NCI-H2171 (cell line): ENCODE measurements around the gene GRB7.
"Not testable (repeated sequence)": the region's sequence is repeated elsewhere in the genome, so short reads cannot be mapped to it uniquely, and the experiment has no call there.

ENCODE experiments used
- DNase-seq: peaks from one replicate; lab custom pipeline; 2025; lab: John Stamatoyannopoulos, UW

Gene GRB7

DNA sequence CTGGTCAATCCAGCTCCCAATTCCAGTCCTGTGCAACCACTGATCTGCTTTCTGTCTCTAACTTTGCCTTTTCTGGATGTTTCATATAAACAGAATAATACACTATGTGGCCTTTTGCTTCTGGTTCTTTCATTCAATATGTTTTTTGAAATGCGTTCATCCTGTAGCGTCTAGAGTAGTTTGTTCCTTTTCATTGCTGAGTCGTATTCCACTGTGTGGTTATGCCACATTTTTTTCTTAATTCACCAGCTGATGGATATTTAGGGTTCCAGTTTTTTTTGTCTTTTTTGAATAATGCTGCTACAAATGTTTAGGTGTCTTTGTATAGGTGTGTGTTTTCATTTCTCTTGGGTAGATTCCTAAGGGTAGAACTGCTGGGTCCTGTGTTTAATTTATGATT, 5.2 kb upstream of the GRB7 start:
- no peak for DNase-seq

DNA sequence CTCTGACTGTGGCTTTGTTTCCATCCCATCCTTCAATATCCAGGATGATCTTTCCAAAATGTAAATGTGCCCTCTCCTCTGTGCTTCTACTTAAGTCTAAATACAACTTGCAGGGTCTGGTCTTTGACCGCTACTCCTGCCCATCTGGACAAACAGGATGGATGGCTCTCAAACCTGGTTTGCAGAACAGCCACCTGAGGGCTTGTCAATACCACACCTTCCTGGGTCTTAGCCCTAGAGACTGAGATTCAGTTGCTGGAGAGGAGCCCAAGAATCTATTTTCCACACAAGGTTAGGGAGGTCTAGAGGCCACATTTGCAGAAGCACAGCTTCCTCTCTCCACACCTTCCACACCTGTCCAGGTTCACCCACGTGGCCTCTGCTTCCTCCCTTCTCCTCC, 1.9 kb upstream of the GRB7 start:
- DNase-seq = no peak

DNA sequence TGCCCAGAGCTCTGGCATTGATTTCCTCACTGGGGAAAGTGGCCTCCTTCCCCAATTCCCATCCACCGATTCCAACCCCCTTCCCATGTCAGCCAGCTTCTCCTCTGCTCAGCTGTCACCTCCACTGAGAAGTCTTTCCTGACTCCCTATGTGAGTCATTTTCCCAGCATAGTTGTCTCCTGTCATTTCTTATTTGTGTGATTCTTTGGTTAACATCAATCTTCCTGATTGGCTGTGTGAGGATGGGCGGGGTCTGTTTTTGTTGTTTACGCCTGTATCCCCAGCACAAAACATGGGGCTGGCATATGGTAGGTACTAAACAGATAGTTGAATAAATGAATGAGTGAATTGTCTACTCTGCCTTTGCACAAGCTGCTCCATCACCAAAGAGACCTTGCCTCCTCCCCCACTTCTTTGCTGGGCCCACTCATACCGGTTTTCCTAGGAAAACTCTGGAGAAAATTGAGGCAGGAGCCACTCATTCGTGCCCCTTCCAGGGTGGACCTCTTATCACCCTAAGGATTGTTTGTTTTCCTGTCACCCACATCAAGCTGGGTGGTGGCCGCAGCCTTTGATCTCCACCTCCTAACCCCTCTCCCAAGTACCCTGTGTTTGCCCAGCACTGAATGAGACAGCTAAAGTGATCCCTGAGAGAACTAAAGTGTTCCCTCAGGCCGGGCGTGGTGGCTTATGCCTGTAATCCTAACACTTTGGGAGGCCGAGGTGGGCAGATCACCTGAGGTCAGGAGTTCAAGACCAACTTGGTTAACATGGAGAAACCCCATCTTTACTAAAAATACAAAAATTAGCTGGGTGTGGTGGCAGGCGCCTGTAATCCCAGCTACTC, 1.2 kb upstream of the GRB7 start:
- no peak for DNase-seq

DNA sequence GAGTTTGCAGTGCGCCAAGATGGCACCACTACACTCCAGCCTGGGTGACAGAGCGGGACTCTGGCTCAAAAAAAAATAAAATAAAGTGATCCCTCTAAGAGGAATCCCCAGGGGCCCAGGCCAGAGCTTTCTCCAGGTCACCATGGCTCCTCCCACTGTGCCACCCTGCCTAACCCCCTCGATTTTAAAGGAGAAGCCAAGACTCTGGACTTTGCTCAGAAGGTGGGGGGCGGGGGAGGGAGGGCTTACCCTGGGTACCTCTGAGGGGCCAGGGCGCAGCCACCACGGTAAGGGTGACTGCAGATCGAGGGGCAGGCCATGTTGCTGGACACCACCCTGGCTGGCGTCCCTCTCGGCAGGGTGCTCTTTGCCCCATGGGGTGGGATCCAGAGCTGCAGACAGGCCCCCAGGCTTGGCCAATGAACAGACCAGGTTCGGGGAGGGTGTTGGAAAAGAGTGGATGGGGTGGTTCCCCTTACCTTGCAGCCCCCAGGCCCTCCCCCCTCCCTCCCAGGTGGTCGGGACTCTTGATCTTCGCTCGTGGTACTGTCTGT, 455 bp upstream of the GRB7 start:
- no peak for DNase-seq

DNA sequence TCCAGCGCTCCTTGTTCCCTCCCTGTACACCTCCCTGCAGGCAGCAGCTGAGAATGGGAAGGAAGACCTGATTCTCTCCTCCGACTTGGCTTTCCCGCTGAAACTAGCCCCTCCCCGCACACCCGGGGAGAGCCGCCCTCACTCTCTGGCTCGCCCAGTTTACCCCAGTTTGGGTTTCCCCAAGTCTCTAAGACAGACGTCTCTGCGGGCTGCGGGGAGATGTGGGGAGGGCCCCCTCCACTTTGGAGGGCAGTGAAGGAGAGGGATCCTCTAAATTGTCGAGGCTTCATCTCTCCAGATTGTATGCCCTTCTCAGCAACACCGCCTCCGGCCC, 797 bp downstream of the GRB7 start:
- DNase-seq = peak; percentile 43

DNA sequence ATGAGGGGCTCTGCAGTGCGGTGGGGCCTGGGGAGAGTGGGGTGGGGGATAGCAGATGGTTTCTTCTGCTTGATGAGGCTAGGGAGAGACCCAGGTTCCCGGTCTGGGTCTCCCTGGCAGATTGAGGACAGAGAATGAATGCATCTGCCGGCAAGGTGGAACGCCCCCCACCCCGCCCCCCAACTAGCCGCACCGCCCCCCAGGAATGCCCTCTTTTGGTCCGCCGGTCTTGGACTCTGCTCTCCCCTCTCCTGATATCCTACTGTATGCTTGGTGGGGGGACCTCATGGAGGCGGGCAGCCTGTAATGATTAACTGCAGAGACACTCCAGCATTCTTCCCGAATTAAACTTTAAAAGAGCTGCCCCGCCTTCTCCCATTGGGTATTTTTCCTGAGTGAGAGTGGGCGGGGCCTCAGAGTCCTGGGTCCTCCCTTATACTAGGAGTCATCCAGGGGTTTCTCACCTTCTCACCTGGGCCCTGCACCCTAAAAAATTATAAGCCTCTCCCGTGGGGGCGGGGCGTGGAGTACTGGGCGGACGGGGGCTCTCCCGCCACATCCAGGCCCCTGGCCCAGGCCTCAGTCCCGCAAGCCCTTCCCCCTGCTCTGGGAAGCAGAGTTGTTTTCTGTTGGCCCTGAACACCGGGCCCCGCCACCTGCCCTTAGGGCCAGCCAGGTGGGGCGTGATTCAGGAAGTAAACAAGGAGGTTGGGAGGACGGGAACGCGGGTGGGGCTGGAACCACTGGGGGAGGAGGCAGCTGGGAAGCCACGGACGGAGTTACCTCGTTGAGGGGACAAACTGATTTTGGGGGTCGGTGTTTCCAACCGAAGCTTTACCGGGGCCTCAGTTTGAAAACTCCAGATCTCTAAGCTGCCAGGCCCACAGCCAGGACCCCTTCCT, 1.5 kb downstream of the GRB7 start:
- DNase-seq = peak; percentile 48

DNA sequence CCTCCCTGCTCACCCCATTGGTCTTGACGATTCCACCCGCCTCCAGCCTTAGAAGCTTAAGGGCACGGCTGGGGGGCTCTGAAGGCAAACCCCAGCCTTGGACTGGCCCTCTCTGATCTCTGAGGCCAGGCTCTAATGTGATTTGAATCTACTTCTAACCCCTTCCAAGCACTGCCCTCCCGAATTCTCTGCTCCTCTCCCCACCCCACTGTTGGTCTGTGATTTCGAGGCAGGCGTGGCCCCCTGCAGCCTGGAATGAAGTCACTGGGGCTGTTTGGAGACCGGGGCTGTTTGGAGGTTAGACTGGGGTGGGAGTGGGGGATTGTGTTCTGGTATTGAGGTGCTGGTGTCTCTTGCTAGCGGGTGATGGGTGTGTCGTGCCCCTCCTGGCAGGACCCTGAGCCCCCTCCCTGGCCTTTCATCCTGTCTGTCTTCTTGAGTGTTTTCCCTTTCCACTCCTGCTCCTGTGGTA, 2.2 kb downstream of the GRB7 start:
- DNase-seq = no peak

DNA sequence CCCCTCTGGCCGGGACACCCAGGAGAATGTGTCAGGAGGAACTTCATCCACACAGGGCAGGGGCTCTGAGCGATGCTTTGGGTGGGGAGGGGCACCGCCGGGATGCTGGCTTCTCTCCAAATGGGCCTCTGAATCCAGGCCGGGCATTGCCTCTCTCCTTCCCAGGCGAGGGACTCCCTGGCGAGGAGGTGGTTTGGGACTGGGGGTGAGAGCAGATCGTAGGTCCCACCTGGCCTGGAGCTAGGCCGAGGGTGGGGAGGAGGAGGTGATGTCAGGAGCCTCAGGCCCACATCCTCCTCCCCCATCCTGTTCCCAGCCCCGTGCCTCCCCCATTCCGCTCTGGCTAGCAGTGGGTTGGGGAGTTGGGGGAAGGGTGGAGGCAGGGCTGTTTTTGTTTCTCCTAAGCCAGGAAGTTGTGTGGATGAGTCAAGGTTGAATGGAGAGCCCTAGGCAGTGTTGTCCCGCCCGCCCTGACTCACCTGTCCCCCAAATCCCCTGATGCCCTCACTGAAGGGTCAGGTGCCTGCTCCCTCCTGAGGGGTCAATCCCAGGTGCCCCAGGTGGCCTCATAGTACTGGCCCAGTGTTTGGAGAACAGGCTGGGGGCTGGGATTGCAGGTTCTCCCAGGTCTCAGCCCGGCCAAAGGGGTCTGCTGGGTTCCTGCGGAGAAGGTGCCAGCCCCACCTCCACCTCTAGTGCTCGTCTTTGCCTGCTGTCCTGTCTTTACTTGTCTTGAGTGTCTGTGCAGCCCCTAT, 2.8 kb downstream of the GRB7 start:
- no peak for DNase-seq

DNA sequence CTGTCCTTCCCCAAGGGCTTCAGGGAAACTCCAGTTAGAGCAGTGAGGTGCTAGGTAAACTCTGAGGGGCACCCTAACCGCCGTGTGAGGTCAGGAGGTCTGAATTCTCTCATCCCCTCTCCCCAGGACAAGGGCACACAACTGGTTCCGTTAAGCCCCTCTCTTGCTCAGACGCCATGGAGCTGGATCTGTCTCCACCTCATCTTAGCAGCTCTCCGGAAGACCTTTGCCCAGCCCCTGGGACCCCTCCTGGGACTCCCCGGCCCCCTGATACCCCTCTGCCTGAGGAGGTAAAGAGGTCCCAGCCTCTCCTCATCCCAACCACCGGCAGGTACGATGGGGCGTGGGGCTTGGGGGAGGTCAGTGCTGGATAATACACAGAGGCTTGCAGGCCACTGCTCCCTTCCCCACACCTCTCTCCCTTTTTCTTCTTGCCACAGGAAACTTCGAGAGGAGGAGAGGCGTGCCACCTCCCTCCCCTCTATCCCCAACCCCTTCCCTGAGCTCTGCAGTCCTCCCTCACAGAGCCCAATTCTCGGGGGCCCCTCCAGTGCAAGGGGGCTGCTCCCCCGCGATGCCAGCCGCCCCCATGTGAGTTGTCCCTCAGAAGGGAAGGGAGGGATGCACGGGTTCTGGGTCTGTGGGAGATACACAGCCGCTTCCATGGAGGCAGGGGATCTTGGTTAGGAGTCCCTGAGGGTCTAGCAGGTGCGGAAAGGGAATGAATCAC, 4.6 kb downstream of the GRB7 start:
- DNase-seq = no peak

DNA sequence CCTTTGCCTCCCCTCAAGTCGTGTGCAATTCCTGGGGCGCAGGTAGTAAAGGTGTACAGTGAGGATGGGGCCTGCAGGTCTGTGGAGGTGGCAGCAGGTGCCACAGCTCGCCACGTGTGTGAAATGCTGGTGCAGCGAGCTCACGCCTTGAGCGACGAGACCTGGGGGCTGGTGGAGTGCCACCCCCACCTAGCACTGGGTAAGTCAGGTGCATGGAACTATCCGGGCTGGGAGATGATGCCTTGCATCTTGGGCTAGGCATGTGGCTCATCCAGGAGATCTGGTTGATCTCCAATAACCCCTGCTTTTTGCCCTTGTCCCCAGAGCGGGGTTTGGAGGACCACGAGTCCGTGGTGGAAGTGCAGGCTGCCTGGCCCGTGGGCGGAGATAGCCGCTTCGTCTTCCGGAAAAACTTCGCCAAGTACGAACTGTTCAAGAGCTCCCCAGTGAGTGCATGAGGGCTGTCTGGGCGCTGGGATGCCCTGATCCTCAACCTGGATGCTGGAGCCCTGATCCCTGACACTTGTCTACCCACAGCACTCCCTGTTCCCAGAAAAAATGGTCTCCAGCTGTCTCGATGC, 5.2 kb downstream of the GRB7 start:
- no peak for DNase-seq

DNA sequence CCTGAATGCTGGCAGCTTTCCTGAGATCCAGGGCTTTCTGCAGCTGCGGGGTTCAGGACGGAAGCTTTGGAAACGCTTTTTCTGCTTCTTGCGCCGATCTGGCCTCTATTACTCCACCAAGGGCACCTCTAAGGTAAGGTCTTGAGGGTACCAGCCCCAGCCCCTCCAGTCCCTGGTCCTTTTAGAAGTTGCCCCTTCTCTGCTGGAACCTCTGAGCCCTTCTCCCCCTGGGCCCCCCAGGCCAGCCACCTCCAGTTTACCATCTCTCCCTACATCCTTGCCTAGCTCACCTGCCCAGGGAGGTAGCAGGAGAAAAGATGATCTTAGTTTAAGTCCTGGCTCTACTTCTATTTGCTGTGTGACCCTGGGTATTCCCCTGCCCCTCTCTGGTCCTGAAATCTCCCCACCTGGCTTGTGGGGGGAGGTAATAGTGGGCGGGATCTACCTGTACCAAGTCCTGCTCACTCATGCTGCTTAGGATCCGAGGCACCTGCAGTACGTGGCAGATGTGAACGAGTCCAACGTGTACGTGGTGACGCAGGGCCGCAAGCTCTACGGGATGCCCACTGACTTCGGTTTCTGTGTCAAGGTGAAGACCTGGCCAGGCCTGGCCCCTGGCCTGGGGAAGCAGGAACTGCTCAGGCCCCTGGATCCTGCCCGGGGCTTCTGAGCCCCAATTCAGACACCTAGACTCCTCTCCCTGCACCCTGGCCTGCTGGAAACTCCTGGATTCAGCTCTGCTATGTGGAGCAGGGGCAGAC, 6.5 kb downstream of the GRB7 start:
- no peak for DNase-seq

DNA sequence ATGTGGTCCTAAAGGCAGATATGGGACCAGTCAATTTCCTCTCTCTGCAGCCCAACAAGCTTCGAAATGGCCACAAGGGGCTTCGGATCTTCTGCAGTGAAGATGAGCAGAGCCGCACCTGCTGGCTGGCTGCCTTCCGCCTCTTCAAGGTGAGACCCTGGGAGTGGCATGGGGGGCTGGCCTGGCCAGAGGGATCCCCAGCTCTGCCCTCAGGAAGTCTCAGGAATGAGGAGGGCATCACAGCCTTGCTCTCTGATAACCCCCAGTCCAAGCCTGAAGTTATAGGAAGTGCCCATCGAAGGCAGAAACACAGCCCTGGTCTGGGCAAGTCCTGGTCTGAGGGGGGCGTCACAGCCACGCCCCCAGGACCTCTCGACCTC, 7.1 kb downstream of the GRB7 start:
- DNase-seq = no peak

DNA sequence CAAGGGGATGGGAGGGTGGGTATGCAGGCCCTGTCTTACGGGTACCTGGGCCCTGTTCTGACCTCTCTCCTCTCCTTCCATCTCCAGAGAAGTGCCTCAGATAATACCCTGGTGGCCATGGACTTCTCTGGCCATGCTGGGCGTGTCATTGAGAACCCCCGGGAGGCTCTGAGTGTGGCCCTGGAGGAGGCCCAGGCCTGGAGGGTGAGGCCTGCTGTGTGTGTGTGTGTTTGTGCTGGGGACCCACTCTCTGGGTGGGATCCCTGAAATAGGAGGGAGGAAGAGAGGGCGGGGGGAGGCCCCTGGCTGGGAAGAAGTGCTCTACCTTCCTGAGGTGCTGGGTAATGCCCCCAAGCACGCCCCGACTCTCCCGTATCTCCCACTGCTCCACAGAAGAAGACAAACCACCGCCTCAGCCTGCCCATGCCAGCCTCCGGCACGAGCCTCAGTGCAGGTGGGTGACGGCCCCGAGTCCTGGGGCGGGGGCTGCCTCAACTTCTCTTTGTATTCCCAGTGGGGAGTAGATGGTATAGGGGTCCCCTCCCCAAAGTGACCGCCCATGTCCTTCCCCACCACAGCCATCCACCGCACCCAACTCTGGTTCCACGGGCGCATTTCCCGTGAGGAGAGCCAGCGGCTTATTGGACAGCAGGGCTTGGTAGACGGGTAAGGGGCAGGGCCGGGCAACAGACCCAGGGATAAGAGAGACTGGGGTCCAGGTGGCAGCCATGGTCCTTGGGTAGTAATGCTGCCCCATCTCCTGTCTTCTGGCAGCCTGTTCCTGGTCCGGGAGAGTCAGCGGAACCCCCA, 7.8 kb downstream of the GRB7 start:
- DNase-seq = no peak

DNA sequence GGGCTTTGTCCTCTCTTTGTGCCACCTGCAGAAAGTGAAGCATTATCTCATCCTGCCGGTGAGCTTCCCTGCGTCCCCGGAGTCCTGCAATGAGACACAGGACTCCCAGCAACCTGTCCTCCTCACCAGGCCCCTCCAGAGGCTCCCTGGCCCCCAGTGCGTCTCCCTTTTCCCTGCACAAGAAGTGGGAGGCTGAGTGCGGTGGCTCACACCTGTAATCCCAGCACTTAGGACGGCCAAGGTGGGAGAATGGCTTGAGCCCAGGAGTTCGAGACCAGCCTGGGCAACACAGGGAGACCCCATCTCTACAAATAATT, 8.4 kb downstream of the GRB7 start:
- DNase-seq = no peak

DNA sequence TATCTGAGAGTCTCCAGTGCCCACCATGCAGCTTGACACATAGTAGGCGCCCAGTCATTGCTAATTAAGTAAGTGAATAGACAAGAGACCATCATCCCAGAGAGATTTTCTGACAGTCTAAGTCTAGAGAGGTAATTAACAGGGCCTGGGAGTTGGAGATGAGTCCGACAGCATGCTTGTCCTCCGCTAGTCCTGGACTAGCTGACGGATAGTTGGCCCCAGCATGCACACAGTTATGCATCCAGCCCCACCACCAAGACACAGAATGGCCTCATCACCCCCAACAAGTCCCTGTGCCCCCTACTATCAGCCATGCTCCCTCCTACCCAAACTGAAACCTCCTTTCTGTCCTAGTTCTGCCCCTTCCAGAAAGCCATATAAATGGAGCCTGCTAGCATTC, 10.0 kb downstream of the GRB7 start:
- DNase-seq = no peak

DNA sequence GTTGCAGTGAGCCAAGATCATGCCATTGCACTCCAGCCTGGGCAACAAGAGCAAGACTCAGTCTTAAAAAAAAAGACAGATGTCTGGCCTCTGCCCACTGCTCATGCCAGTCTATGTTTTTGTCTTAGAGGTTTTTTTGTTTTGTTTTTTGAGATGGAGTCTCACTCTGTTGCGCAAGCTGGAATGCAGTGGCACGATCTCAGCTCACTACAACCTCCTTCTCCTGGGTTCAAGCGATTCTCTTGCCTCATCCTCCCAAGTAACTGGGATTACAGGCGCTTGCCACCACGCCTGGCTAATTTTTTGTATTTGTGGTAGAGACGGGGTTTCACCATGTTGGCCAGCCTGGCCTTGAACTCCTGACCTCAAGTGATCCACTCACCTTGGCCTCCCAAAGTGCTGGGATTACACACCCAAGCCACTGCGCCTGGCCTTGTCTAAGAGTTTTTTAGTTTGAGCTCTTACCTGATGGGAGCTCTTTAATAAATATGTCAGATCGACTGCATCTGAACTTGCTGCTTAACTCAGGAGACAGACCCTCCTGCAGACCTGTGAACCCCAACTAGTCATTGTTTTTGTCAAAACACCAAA, 10.8 kb downstream of the GRB7 start:
- not testable (repeated sequence) for DNase-seq

DNA sequence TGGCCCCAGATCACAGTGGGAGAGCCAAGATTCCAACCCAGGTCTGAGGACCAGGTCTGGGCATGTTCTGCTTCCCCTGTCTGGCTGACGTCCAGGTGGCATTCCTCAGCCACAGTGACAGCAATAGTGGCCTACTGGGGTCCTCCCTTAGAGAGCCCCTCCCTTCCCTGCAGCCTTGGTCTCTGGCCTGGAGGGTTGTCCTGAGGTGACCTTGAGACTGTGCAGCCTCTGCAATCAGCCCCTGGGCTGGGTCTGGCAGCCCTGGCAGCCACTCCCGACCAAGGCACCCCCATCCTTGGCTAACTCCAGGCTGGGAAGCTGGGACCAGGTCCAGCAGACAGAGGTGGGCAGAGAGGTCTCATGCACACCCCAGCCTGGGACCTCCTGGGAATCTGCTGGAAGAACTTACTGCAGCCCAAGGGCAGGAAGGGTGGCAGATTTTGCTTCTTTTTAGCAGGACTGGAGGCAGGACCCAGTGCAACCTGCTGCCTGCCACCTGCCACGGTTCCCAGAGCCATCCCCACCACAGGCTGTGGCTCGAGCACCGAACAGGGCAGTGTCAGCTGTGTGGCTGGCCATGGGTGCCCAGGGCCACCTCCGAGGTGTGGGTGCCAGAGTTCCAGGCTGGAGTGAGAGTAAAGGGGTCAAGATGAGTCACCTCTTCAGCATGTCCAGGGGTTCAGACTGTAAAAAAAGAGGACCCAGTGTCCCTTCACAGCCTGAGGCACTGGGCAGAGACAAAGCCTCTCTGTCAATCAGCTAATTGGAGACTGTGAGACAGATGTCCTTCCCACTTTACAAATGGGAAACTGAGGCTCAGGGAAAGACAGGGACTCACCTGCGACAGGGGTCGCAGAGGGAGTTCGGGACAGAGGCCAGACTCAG, 12.6 kb downstream of the GRB7 start:
- DNase-seq = no peak

DNA sequence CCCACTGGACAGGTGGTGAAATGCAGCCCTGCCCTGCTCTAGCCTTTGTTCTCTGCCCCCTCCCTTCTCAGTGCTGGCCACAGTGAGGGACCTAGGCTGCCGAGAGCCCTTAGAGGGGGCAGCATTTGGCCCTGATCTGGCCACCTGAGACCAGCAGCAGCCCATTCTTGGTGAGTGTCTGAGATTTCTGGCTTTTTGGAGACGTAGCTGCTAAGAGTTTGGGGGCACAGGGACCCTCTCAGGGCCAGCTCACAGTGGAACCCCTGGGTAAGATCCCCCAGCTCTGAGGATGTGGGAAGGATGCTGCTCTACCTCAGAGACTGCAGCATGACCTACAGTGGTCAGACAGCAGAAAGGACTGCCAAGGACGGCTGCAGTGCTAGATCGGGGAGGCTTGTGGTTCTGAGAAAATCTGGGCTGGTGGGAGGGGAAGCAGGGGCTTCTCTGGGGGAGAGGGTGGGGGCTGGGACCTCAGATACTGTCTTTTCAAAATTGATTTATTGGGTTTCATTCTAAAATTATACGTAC, 13.3 kb downstream of the GRB7 start:
- DNase-seq = no peak
